H1 (cell line): ENCODE measurements around the gene NOXO1. TPM values are rescaled to one million over a fixed set of nuclear protein-coding genes. Genes with fewer than 3 reads are reported as not detected.

ENCODE experiments used
- SAP30 ChIP-seq: fragments of 300-600 bp; sonication (generic); IDR thresholded peaks from 2 replicates; pipeline ENCODE4 v1.7.1; 2012; ENCODE audit warnings: low read length, moderate library complexity, mild to moderate bottlenecking, inconsistent platforms; ENCODE audit not compliant: insufficient read depth, insufficient replicate concordance
- SIX5 ChIP-seq: IDR thresholded peaks from 2 replicates; pipeline ENCODE4 v1.6.1; 2011; ENCODE audit warnings: mild to moderate bottlenecking, low read depth, low read length
- TBP ChIP-seq: IDR thresholded peaks from 2 replicates; pipeline ENCODE4 v1.6.1; 2011; ENCODE audit warnings: low read depth, low read length, improper control_type of control experiment
- polyA plus RNA-seq, 7 experiments: library from polyadenylated mRNA; depleted of rRNA in 3 of 7; stranded (reverse) in 5 of 7; unstranded in 2 of 7; fragments of >200 nt in 5 of 7; fragments of 200-250 nt in 2 of 7; gene quantifications; 1 replicate in 5 of 7; 2 replicates in 1 of 7; 4 replicates in 1 of 7; pipeline versions ENCODE4 v1.2.1 to v1.2.3, GENCODE V29; 2011 to 2013; ENCODE audit warnings: missing spikeins in 2 of 7, mixed read lengths in 2 of 7
- total RNA-seq: library from RNA; stranded (reverse); fragmentation: NEBNext Ultra II Directional; extraction: Animal tissue kit (Norgen Biotek cat#: 25700); gene quantifications from 2 replicates; pipeline ENCODE4 v1.2.1, GENCODE V29; 2021

NOXO1 gene
- total and polyA plus RNA-seq, 2 of the 8 experiments (the other 6 are each of a cell fraction or from before 2014, with no cell fraction given) = 1.3 to 2.5 TPM

DNA sequence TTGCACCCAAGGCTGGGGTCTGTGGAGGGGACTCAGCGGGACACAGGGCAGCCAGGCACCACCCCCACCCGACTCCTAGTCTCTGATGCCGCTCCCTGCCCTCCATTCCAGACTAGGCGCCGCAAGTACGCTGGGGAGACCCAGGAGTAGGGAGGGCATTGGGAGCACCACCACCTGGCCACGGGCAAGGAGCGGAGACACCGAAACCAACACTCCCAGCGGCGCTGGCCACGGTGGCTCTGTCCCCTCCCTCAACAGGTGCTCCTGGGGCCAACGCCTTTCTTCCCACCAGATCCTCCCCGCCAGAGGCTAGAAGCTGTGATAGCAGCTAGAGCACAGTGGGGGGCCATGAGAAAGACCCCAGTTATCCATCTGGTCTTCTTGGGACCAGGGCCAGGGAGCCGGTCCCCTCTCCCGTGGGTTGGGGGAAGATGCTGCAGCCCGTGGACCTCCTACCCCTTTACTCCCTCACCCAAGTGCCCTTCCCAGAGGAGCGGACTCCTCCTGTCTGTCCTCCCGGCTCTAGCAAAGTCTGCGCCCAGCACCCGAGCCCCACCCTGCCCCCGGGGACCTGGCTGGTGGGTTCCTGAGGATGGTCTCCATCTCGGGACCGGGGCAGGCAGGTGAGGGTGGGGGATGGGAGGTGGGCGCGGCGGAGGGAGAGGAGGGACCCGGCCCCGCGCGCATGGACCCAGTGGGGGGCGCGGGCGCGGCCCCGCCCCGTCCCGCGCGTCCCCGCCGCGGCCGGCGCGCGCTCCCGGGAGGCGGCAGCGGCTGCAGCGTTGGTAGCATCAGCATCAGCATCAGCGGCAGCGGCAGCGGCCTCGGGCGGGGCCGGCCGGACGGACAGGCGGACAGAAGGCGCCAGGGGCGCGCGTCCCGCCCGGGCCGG is 8.2 kb upstream of the NOXO1 start, which contains the start of gene SYNGR3 (continued):
- TF ChIP-seq TBP = no peak
- TF ChIP-seq SAP30 = no peak
- no peak for TF ChIP-seq SIX5
